Activated CD4-positive, alpha-beta T cell treated with anti-CD3 and anti-CD28 coated beads, Interleukin-2, Interleukin-6, amounts not matched to agents 100 ng/mL and 50 ng/mL, durations not matched to agents 16 hours and 8 hours (primary cell): ENCODE measurements around the gene PCDHGA3.
"Not testable (repeated sequence)": the region's sequence is repeated elsewhere in the genome, so short reads cannot be mapped to it uniquely, and the experiment has no call there.

Experiments used
- DNase-seq: peaks from one replicate; pipeline ENCODE4 v3.0.0-alpha.2; 2020

PCDHGA3 gene

GRCh38 chr5:141349917-141350619 lies 6.4 kb downstream of the PCDHGA3 start, which contains the start of gene PCDHGB1:
Gene PCDHGB1 (plus strand): TSS chr5:141350099. CDS start chr5:141350261, 162 bp downstream.
- DNase-seq = peak; percentile 35

- no peak for DNase-seq
Observed at GRCh38 chr5:141351591-141351990, 8.0 kb downstream of the PCDHGA3 start.

- DNase-seq = no peak
Observed at GRCh38 chr5:141354900-141355469, 11.4 kb downstream of the PCDHGA3 start, which contains the start of gene PCDHGA4. Gene PCDHGA4 (plus strand): TSS chr5:141355021. CDS start chr5:141355108, 87 bp downstream.

DNA sequence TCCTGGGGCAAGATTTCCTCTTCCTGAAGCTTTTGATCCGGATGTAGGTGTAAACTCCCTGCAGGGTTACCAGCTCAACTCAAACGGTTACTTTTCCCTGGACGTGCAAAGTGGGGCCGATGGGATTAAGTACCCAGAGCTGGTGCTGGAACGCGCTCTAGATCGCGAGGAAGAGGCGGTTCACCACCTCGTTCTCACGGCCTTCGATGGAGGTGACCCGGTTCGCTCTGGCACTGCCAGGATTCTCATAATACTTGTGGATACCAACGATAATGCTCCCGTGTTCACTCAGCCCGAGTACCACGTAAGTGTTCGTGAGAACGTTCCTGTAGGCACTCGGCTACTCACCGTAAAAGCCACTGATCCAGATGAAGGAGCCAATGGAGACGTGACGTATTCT lies 12.0 kb downstream of the PCDHGA3 start:
- DNase-seq = no peak

DNA sequence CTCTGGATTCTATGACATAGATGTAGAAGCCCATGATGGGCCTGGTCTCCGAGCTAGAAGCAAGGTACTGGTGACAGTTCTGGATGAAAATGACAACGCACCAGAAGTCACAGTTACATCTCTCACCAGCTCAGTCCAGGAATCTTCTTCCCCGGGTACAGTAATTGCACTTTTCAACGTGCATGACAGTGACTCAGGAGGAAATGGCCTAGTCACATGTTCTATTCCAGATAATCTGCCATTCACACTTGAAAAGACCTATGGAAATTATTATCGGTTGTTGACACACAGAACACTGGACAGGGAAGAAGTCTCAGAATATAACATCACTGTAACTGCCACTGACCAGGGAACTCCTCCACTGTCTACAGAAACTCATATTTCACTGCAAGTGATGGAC lies 12.5 kb downstream of the PCDHGA3 start:
- DNase-seq = no peak

GRCh38 chr5:141356950-141357349 lies 13.3 kb downstream of the PCDHGA3 start:
- DNase-seq = no peak

- DNase-seq = peak; percentile 16
Observed at GRCh38 chr5:141359790-141360426, 16.3 kb downstream of the PCDHGA3 start, which contains the start of gene PCDHGB2. Gene PCDHGB2 (plus strand): TSS chr5:141359994. CDS start chr5:141360136, 142 bp downstream.

DNA sequence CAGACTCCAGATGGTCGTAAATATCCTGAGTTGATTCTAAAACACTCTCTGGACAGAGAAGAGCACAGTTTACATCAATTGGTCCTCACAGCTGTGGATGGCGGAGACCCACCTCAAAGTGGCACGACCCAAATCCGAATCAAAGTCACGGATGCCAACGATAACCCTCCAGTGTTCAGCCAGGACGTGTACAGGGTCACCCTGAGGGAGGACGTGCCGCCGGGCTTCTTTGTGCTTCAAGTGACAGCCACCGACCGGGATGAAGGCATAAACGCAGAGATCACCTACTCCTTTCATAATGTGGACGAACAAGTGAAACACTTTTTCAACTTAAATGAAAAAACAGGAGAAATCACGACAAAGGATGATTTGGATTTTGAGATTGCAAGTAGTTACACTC lies 17.1 kb downstream of the PCDHGA3 start:
- DNase-seq = no peak

DNA sequence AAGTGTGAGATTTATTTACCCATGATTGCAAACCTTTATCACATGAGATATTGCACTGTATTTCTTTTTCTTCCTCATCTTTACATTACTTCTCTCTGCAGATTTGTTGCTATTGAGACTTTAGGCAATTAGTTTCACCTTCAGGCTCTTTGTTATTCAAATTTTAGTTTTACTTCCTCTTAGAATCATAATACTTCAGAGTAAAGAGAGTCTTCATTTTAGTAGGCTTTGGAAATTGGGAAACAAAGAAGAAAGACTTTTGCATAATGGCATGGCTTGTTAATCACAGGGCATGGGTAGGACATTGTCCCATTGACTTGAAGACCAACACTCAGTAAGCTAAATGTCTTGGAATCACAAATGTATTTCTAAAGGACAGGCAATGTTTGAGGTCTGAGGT lies 19.1 kb downstream of the PCDHGA3 start:
- DNase-seq = no peak

DNA sequence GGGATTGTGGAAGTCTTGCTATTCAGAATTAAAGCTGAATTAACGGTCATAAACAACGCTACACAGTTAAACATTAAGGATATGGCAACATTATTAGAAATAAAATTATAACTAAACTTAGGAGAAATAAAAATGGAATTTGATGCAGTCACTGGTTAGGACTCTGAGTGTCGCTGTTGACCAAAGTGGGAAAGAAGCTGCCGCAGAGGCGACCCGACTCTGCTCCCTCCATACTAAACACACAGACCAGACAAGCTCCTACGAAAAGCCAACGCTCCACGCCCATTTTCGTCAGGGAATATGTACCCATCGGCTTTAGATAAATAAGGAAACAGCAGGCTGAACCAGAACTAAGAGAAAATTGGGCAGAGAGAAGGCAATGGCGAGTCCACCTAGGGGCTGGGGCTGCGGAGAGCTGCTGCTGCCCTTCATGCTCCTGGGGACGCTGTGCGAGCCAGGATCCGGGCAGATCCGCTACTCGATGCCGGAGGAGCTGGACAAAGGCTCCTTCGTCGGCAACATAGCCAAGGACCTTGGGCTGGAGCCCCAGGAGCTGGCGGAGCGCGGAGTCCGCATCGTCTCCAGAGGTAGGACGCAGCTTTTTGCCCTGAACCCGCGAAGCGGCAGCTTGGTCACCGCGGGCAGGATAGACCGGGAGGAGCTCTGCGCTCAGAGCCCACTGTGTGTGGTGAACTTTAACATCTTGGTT lies 20.5 kb downstream of the PCDHGA3 start, which contains the start of gene PCDHGA5:
Gene PCDHGA5 (plus strand): TSS at position 211 of the 709 bp plus-strand sequence. CDS start 169 bp downstream, at position 380.
- DNase-seq = no peak

- no peak for DNase-seq
Observed at GRCh38 chr5:141366016-141366896, 22.6 kb downstream of the PCDHGA3 start.

DNA sequence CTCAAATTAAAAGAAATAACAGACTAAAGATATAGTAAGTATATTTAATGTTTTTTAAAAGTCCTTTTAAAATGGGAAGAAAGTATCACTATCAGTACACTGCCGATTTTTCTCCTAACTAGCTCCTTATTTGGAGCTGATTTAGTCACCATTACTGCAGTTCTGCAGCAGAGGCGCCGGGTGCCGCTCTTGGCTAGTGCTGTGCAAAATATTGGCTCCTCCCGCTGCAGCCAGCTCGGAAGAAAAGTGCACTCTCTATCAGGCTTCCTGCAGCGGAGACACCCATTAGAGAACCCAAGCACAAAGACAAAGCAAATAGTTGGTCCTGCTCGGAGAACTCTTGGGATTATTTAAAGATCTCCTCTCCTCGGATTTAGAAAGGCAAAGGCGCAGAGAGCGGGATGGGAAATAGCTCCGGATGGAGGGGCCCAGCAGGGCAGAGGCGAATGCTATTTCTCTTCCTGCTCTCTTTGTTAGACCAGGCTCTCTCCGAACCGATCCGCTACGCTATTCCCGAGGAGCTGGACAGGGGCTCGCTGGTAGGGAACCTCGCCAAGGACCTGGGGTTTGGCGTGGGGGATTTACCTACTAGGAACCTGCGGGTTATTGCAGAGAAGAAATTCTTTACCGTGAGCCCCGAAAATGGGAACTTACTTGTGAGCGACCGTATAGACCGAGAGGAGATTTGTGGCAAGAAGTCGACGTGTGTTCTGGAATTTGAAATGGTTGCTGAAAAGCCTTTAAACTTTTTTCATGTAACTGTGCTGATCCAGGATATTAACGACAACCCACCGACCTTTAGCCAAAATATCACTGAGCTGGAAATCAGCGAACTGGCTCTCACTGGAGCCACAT lies 26.6 kb downstream of the PCDHGA3 start, which contains the start of gene PCDHGB3:
Gene PCDHGB3 (plus strand): TSS at position 249 of the 855 bp plus-strand sequence. CDS start 153 bp downstream, at position 402.
- DNase-seq = peak; percentile 47

- no peak for DNase-seq
Observed at GRCh38 chr5:141371572-141372475, 28.2 kb downstream of the PCDHGA3 start.

GRCh38 chr5:141373673-141374317 lies 30.2 kb downstream of the PCDHGA3 start, which contains the start of gene PCDHGA6:
Gene PCDHGA6 (plus strand): TSS chr5:141373891. CDS start chr5:141374084, 193 bp downstream.
- DNase-seq = peak; percentile 6

DNA sequence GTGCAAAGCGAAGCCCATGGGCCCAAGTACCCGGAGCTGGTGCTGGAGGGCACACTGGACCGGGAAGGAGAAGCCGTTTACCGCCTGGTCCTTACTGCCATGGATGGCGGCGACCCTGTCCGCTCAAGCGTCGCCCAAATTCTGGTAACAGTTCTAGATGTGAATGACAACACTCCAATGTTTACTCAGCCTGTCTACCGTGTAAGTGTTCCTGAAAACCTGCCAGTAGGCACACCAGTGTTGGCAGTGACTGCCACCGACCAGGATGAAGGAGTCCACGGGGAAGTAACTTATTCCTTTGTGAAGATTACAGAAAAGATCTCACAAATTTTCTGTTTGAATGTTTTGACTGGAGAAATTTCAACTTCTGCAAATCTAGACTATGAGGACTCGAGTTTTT lies 31.0 kb downstream of the PCDHGA3 start:
- no peak for DNase-seq

DNA sequence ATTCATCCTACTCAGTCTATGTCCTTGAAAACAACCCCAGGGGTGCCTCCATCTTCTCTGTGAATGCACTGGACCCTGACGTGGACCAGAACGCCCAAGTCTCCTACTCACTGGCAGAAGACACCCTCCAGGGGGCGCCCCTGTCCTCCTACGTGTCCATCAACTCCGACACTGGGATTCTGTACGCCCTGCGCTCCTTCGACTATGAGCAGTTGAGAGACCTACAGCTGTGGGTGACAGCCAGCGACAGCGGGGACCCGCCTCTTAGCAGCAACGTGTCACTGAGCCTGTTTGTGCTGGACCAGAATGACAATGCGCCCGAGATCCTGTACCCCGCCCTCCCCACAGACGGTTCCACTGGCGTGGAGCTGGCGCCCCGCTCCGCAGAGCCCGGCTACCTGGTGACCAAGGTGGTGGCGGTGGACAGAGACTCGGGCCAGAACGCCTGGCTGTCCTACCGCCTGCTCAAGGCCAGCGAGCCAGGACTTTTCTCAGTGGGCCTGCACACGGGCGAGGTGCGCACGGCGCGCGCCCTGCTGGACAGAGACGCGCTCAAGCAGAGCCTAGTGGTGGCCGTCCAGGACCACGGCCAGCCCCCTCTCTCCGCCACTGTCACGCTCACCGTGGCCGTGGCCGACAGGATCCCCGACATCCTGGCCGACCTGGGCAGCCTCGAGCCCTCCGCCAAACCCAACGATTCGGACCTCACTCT lies 32.0 kb downstream of the PCDHGA3 start:
- not testable (repeated sequence) for DNase-seq

DNA sequence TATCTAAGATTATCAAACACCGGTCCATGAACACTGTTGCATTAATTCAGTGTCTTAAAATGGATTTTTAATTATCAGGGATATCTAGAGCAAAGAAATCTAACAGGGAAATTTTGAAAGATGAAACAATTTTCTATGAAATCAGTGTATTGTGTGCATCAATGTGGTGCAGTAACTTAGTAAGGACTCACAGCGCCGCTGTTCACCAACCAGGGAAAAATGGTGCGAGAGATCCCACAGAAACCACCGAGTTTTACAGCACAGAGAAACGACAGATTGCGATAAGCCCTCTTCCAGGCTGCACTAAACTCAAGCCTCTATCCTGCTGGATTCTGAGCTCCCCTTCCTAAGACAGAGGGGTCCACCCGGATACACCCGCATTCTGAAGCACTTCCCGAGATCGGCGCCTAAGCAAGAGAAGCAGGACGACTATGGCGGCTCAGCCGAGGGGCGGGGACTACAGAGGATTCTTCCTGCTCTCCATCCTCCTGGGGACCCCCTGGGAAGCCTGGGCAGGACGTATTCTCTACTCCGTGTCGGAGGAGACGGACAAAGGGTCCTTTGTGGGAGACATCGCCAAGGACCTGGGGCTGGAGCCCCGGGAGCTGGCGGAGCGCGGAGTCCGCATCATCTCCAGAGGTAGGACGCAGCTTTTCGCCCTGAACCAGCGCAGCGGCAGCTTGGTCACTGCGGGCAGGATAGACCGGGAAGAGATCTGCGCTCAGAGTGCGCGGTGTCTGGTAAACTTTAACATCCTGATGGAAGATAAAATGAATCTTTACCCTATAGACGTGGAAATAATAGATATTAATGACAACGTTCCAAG lies 39.1 kb downstream of the PCDHGA3 start, which contains the start of gene PCDHGA7:
Gene PCDHGA7 (plus strand): TSS at position 274 of the 826 bp plus-strand sequence. CDS start 158 bp downstream, at position 432.
- no peak for DNase-seq
